Body of pancreas (tissue), 4 donors: ENCODE results near the gene CCR4.
"Not testable (repeated sequence)": the region's sequence is repeated elsewhere in the genome, so short reads cannot be mapped to it uniquely, and the experiment has no call there.

ENCODE experiments used
- CTCF ChIP-seq, 7 experiments: fragments of 450-650 bp in 4 of 7; fragments of 200-600 bp in 3 of 7; sonication (generic) in 3 of 7; IDR thresholded peaks; one replicate each; pipeline ENCODE4 v1.5.1; 2016 to 2019; ENCODE audit warnings: antibody characterized with exemption in 7 of 7
- POLR2A ChIP-seq, 3 donors: fragments of 450-650 bp; IDR thresholded peaks; one replicate each; pipeline ENCODE4 v1.6.1; 2016; ENCODE audit warnings: antibody characterized with exemption in 3 of 3, mild to moderate bottlenecking in 2 of 3

GRCh38 chr3:32965617-32966213 is 14.3 kb downstream of the CCR4 start:
- TF ChIP-seq CTCF, POLR2A (IDR thresholded peaks at IDR 0.05): not testable (repeated sequence)
